T47D (cell line): ENCODE results near the gene CDC42BPA.
"Not testable (repeated sequence)": the region's sequence is repeated elsewhere in the genome, so short reads cannot be mapped to it uniquely, and the experiment has no call there.

Experiments
- DNase-seq, 2 experiments: peaks; one replicate each; pipeline versions ENCODE4 v3.0.0 to v3.0.0-alpha.2; 2011 to 2012; ENCODE audit warnings: low read depth in 1 of 2, low spot score in 1 of 2
- JUND ChIP-seq: IDR thresholded peaks from 2 replicates; pipeline ENCODE4 v1.6.1; 2012; ENCODE audit warnings: low read depth
- in situ Hi-C: cut with HindIII; loops from 2 replicates; pipeline ENCODE4 v1.10.0; 2016; ENCODE audit warnings: low sequenced_read_pairs, low pct_unique_long_range_greater_than_20kb

The CDC42BPA gene

GRCh38 chr1:227295609-227296008 is 22.7 kb downstream of the CDC42BPA start:
- DNase-seq, result no peak
- TF ChIP-seq JUND, result no peak
- in situ Hi-C loops, result no loop called here

- DNase-seq, result no peak
Observed at GRCh38 chr1:227285745-227286144, 32.5 kb downstream of the CDC42BPA start.

DNA sequence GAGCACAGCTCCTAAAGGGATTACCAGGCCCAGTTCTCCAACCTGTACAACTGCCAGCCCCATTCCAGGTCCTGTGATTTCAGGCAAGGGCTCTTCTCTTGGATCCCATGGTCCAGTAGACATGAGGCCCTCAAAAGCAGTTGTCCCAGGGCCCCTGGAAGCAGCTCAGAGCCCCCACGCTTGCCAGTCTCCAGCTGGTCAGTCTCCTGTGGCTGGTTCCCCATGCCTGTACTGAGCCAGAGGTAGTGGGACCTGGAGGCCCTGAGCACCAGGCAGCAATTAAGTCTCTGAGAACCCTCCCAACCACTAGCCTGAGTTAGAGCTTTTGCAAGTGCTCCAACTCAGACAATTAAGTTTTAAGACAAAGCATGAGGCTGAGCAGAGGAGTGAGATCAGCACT is 36.9 kb downstream of the CDC42BPA start:
- no peak for TF ChIP-seq JUND
- in situ Hi-C loops, result no loop called here
- DNase-seq, result no peak

More at GRCh38 chr1:227285745-227286144, 32.5 kb downstream of the CDC42BPA start:
- in situ Hi-C loops, result no loop called here
- no peak for TF ChIP-seq JUND

GRCh38 chr1:227280836-227281235 is 37.5 kb downstream of the CDC42BPA start:
- no peak for DNase-seq
- TF ChIP-seq JUND, result no peak
- in situ Hi-C loops, result no loop called here

DNA sequence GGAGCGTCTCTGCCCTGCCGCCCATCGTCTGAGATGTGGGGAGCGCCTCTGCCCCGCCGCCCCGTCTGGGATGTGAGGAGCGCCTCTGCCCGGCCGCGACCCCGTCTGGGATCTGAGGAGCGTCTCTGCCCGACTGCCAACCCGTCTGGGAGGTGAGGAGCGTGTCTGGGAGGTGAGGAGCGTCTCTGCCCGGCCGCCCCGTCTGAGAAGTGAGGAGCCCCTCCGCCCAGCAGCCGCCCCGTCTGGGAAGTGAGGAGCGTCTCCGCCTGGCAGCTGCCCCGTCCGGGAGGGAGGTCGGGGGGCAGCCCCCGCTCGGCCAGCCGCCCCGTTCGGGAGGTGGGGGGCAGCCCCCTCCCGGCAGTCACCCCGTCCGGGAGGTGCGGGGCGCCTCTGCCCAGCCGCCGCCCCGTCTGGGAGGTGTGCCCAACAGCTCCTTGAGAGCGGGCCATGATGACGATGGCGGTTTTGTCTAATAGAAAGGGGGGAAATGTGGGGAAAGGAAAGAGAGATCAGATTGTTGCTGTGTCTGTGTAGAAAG is 42.1 kb downstream of the CDC42BPA start:
- in situ Hi-C loops, DNase-seq: not testable (repeated sequence)

GRCh38 chr1:227273557-227273956 is 44.7 kb downstream of the CDC42BPA start:
- DNase-seq, result peak in 1 of 2 experiments; percentile 84
- no peak for TF ChIP-seq JUND
- in situ Hi-C loops, result no loop called here

GRCh38 chr1:227272428-227272827 is 45.9 kb downstream of the CDC42BPA start:
- in situ Hi-C loops, result no loop called here
- TF ChIP-seq JUND, result no peak
- DNase-seq, result no peak

- no peak for TF ChIP-seq JUND
- DNase-seq, result no peak
- in situ Hi-C loops, result no loop called here
Observed at GRCh38 chr1:227270554-227270953, 47.7 kb downstream of the CDC42BPA start.

DNA sequence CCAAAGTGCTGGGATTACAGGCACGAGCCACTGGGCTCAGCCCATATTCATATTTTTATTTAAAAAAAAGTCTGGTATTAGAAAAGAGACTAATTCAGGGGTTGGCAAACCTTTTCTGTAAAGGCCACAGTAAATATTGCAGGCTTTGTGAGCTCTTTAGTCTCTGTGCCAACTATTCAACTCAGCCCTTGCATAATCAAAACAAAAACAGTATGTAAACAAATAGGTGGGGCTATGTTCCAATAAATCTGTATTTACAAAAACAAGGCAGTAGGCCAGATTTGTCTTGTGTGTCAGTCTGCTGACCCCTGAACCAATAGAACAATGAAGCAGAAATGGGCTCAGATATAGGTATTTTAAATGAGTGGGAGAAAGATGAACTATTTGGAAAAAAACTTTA is 49.3 kb downstream of the CDC42BPA start:
- TF ChIP-seq JUND, result no peak
- in situ Hi-C loops, result no loop called here
- DNase-seq, result peak in 1 of 2 experiments; percentile 55

- in situ Hi-C loops, result no loop called here
- TF ChIP-seq JUND, result no peak
- DNase-seq, result no peak
Observed at GRCh38 chr1:227265891-227266290, 52.4 kb downstream of the CDC42BPA start.

GRCh38 chr1:227263869-227264268 is 54.4 kb downstream of the CDC42BPA start:
- in situ Hi-C loops, result no loop called here
- no peak for DNase-seq
- TF ChIP-seq JUND, result no peak

GRCh38 chr1:227261501-227261900 is 56.8 kb downstream of the CDC42BPA start:
- no peak for TF ChIP-seq JUND
- in situ Hi-C loops, result no loop called here
- DNase-seq, result no peak

GRCh38 chr1:227260433-227260832 is 57.9 kb downstream of the CDC42BPA start:
- DNase-seq, result no peak
- TF ChIP-seq JUND, result no peak
- in situ Hi-C loops, result no loop called here

GRCh38 chr1:227257964-227258363 is 60.3 kb downstream of the CDC42BPA start:
- in situ Hi-C loops, result no loop called here
- peak in 1 of 2 experiments; percentile 37 for DNase-seq
- TF ChIP-seq JUND, result no peak
